GM18499 (cell line): ENCODE measurements around the gene ANO2.

Experiments
- ATAC-seq: cut with Tn5 transposase; IDR thresholded peaks from one replicate; pipeline ENCODE4 v1.9.1; 2021; ENCODE audit warnings: moderate number of reproducible peaks; ENCODE audit not compliant: insufficient read depth, unreplicated experiment

ANO2 gene

GRCh38 chr12:5964913-5965900, 20.1 kb upstream of the ANO2 start:
- ATAC-seq: no peak

GRCh38 chr12:5963515-5963914, 18.5 kb upstream of the ANO2 start:
- ATAC-seq: no peak

GRCh38 chr12:5960783-5961182, 15.7 kb upstream of the ANO2 start:
- ATAC-seq: no peak

GRCh38 chr12:5956987-5957386, 11.9 kb upstream of the ANO2 start:
- no peak for ATAC-seq

- ATAC-seq: no peak
Observed at GRCh38 chr12:5954661-5955060, 9.6 kb upstream of the ANO2 start.

- ATAC-seq: no peak
Observed at GRCh38 chr12:5953835-5954586, 9.0 kb upstream of the ANO2 start.

GRCh38 chr12:5952031-5952430, 7.0 kb upstream of the ANO2 start:
- ATAC-seq: no peak

GRCh38 chr12:5948696-5949095, 3.6 kb upstream of the ANO2 start:
- no peak for ATAC-seq

GRCh38 chr12:5947006-5947405, 1.9 kb upstream of the ANO2 start:
- ATAC-seq: no peak

- no peak for ATAC-seq
Observed at GRCh38 chr12:5946388-5946787, 1.3 kb upstream of the ANO2 start.

GRCh38 chr12:5944688-5945070, 380 bp downstream of the ANO2 start:
- no peak for ATAC-seq

- no peak for ATAC-seq
Observed at GRCh38 chr12:5944053-5944452, 1.0 kb downstream of the ANO2 start.

- ATAC-seq: no peak
Observed at GRCh38 chr12:5941907-5942306, 3.2 kb downstream of the ANO2 start.

- ATAC-seq: no peak
Observed at GRCh38 chr12:5927732-5928516, 17.1 kb downstream of the ANO2 start.

- ATAC-seq: no peak
Observed at GRCh38 chr12:5925646-5926045, 19.4 kb downstream of the ANO2 start.

GRCh38 chr12:5924342-5924741, 20.7 kb downstream of the ANO2 start:
- ATAC-seq: no peak

- ATAC-seq: no peak
Observed at GRCh38 chr12:5923751-5924150, 21.3 kb downstream of the ANO2 start.

- ATAC-seq: no peak
Observed at GRCh38 chr12:5923043-5923605, 21.9 kb downstream of the ANO2 start.

- ATAC-seq: no peak
Observed at GRCh38 chr12:5921966-5922899, 22.8 kb downstream of the ANO2 start.
